Smooth muscle cell of the brain vasculature (primary cell): ENCODE measurements around the gene CWH43.
"Not testable (repeated sequence)": the region's sequence is repeated elsewhere in the genome, so short reads cannot be mapped to it uniquely, and the experiment has no call there.

Experiments used
- DNase-seq: peaks from one replicate; pipeline ENCODE4 v3.0.0-alpha.2; 2012; ENCODE audit warnings: low read depth, low spot score

Gene CWH43

GRCh38 chr4:49097071-49097470, 111.0 kb downstream of the CWH43 start:
- not testable (repeated sequence) for DNase-seq

- not testable (repeated sequence) for DNase-seq
Measured at GRCh38 chr4:49097505-49097904, 111.4 kb downstream of the CWH43 start.

DNA sequence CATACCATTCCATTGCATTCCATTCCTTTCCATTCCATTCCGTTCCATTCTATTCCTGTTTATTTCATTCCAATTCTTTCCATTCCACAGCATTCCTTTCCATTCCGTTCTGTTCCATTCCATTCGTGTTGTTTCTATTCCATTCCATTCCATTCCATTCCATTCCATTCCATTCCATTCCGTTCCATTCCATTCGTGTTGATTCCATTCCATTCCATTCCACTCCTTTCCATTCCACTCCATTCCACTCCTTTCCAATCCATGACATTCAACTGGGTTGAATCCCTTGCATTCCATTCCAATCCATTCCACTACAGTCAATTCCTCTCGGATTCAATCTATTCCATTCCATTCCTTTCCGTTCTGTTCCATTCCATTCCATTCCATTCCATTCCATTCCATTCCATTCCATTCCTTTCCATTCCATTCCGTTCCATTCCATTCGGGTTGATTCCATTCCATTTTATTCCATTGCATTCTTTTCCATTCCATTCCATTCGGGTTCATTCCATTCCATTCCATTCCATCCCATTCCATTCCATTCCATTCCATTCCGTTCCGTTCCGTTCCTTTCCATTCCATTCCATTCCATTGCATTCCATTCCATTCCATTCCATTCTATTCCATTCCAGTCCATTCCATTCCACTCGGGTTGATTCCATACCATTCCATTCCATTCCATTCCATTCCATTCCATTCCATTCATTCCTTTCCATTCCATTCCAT, 112.1 kb downstream of the CWH43 start:
- not testable (repeated sequence) for DNase-seq

DNA sequence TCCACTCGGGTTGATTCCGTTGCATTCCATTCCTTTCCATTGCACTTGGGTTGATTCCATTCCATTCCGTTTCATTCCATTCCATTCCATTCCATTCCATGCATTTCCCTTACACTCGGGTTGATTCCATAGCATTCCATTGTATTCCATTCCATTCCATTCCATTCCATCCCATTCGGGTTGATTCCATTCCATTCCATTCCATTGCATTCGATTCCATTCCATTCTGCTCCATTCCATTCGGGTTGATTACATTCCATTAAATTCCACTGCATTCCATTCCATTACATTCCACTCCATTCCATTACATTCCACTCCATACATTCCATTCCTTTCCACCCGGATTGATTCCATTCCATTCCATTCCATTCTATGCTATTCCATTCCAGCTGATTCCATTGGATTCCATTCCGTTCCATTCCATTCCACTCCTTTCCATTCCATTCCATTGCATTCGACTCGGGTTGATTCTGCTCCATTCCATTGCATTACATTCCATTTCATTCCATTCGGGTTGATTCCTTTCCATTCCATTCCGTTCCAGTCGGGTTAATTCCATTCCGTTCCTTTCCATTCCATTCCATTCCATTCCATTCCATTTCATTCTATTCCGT, 113.9 kb downstream of the CWH43 start:
- not testable (repeated sequence) for DNase-seq

DNA sequence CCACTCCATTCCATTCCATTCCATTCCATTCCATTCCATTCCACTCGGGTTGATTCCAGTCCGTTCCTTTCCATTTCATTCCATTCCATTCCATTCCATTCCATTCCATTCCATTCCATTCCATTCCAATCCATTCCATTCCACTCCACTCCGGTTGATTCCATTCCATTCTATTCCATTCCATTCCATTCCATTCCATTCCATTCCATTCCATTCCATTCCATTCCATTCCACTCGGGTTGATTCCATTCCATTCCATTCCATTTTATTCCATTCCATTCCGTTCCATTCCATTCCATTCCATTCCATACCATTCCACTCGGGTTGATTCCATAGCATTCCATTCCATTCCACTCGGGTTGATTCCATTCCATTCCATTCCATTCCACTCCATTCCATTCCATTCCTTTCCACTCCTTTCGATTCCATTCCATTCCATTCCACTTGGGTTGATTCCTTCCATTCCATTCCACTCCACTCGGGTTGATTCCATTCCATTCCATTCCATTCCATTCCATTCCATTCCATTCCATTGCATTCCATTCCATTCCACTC, 116.3 kb downstream of the CWH43 start:
- not testable (repeated sequence) for DNase-seq

GRCh38 chr4:49103436-49104136, 117.5 kb downstream of the CWH43 start:
- not testable (repeated sequence) for DNase-seq

- not testable (repeated sequence) for DNase-seq
Measured at GRCh38 chr4:49104231-49104930, 118.3 kb downstream of the CWH43 start.

DNA sequence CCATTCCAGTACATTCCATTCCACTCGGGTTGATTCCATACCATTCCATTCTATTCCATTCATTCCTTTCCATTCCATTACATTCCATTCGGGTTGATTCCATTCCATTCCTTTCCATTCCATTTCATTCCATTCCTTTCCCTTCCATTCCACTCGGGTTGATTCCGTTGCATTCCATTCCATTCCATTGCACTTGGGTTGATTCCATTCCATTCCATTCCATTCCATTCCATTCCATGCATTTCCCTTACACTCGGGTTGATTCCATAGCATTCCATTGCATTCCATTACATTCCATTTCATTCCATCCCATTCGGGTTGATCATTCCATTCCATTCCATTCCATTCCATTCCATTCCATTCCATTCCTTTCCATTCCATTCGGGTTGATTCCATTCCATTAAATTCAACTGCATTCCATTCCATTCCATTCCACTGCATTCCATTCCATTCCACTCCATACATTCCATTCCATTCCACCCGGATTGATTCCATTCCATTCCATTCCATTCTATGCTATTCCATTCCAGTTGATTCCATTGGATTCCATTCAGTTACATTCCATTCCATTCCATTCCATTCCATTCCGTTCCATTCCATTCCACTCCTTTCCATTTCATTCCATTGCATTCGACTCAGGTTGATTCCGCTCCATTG, 119.3 kb downstream of the CWH43 start:
- not testable (repeated sequence) for DNase-seq

DNA sequence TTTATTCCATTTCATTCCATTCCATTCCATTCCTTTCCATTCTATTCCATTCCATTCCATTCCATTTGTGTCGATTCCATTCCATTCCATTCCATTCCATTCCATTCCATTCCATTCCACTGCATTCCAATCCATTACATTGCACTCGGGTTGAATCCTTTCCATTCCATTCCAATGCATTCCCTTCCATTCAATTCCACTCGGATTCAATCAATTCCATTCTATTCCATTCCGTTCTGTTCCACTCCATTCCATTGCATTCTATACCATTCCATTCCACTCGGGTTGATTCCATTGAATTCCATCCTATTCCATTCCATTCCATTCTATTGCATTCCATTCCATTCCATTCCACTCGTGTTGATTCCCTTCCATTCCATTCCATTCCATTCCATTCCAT, 121.2 kb downstream of the CWH43 start:
- not testable (repeated sequence) for DNase-seq

DNA sequence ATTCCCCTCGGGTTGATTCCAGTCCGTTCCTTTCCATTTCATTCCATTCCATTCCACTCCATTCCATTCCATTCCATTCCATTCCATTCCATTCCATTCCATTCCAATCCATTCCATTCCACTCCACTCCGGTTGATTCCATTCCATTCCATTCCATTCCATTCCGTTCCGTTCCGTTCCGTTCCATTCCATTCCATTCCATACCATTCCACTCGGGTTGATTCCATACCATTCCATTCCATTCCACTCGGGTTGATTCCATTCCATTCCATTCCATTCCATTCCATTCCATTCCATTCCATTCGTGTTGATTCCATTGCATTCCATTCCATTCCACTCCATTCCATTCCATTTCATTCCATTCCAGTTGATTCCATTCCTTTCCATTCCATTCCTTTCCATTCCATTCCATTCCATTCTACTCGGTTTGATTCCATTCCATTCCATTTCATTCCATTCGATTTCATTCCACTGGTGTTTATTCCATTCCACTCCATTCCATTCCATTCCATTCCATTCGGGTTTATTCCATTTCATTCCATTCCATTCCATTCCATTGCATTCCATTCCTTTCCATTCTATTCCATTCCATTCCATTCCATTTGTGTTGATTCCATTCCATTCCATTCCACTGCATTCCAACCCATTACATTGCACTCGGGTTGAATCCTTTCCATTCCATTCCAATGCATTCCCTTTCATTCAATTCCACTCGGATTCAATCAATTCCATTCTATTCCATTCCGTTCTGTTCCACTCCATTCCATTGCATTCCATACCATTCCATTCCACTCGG, 122.3 kb downstream of the CWH43 start:
- DNase-seq = not testable (repeated sequence)

DNA sequence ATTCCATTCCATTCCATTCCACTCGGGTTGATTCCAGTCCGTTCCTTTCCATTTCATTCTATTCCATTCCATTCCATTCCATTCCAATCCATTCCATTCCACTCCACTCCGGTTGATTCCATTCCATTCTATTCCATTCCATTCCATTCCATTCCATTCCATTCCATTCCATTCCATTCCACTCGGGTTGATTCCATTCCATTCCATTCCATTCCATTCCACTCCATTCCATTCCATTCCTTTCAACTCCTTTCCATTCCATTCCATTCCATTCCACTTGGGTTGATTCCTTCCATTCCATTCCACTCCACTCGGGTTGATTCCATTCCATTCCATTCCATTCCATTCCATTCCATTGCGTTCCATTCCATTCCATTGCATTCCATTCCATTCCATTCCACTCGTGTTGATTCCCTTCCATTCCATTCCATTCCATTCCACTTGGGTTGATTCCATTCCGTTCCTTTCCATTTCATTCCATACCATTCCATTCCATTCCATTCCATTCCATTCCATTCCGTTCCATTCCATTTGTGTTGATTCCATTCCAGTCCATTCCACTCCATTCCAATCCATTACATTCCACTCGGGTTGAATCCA, 123.6 kb downstream of the CWH43 start:
- not testable (repeated sequence) for DNase-seq

GRCh38 chr4:49110579-49110978, 124.5 kb downstream of the CWH43 start:
- DNase-seq = not testable (repeated sequence)
